ENCODE results near the gene FXYD2.

The FXYD2 gene

DNA sequence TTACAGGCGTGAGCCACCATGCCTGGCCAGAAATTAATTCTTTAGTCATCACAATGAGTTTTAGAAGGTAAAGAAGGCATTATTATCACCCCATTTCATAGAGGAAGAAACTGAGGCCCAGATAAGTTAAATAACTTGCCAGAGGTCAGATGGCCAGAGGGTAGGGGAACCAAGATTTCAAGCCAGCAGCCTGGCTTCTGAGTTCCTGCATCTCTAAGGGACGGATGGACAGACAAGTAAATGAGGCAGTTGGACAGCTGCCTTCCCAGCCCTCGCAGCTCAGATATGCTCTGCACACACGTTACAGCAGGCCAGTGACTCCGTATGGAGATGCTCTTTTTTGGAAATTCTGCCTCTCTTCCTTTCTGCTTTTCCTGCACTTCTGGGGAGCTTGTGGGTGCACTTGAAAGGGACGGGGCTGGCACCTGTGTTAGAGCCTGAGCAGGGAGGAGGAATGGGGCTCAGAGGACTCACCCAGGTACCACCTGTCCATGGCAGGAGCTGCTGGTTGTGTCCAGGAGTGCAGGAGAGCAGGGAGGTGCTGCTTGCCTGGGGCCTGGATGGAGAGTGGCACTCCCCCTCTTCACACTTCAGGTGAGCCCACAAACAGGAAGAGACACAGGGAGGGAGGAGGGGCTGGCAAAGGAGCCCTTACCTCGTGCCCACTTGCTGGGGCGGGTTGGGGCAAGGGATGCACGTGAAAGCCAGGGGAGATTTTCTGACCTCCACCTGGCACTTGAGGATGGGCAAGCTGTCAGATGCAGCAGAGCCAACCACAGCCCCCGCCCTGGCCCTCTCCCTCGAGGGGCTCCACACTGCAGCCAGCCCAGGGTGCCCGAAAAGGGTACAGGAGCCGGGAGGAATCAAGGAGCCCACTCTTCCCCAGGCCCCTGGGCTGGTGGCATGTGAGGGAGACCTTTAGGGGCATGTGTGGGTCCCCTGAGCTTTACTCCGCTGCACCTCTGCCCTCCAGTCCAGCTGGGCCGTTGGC lies 3.3 kb upstream of the FXYD2 start:
- peaks cover 0 to 2% of the 10 kb centered on the region in 2 donors for H3K36me3 ChIP-seq (ENCODE audit: control insufficient read depth in 2 of 2, insufficient read depth in 2 of 2, low read length in 2 of 2)
- no peak overlapping the region for H3K4me3 ChIP-seq (ENCODE audit: low read length in 2 of 2)
- no peak overlapping the region for H3K27ac ChIP-seq (ENCODE audit: low read length)
- H3K9me3 ChIP-seq (ENCODE audit: control insufficient read depth in 2 of 2, low read length in 2 of 2): no peaks in the 10 kb centered on the region
- peaks cover 37% of the 10 kb centered on the region for H3K4me1 ChIP-seq (ENCODE audit: control insufficient read depth, insufficient read depth, low read length)
- no peak overlapping the region for H3K9ac ChIP-seq (ENCODE audit: low read length in 2 of 2)
- peaks cover 4 to 13% of the 10 kb centered on the region in 2 donors for H3K27me3 ChIP-seq (ENCODE audit: control insufficient read depth in 1 of 2, insufficient read depth in 2 of 2, low read length in 2 of 2)

GRCh38 chr11:117826832-117827231 lies 2.3 kb upstream of the FXYD2 start:
- Histone ChIP-seq H3K4me1 (ENCODE audit: control insufficient read depth, insufficient read depth, low read length) (peaks cover 42% of the 10 kb centered on the region), H3K9me3 (ENCODE audit: control insufficient read depth in 2 of 2, low read length in 2 of 2) (no peaks in the 10 kb centered on the region), H3K27ac (ENCODE audit: low read length) (no peak overlapping the region), H3K9ac (ENCODE audit: low read length in 2 of 2) (no peak overlapping the region), H3K36me3 (ENCODE audit: control insufficient read depth in 2 of 2, insufficient read depth in 2 of 2, low read length in 2 of 2) (no peaks in the 10 kb centered on the region), H3K27me3 (ENCODE audit: control insufficient read depth in 1 of 2, insufficient read depth in 2 of 2, low read length in 2 of 2) (peaks cover 4 to 19% of the 10 kb centered on the region in 2 donors), H3K4me3 (ENCODE audit: low read length in 2 of 2) (no peak overlapping the region)

GRCh38 chr11:117826190-117826570 lies 1.6 kb upstream of the FXYD2 start:
- H3K4me3 ChIP-seq (ENCODE audit: low read length in 2 of 2): no peak overlapping the region
- H3K27me3 ChIP-seq (ENCODE audit: control insufficient read depth in 1 of 2, insufficient read depth in 2 of 2, low read length in 2 of 2): peaks cover 4 to 14% of the 10 kb centered on the region in 2 donors
- no peaks in the 10 kb centered on the region for H3K36me3 ChIP-seq (ENCODE audit: control insufficient read depth in 2 of 2, insufficient read depth in 2 of 2, low read length in 2 of 2)
- no peaks in the 10 kb centered on the region for H3K9me3 ChIP-seq (ENCODE audit: control insufficient read depth in 2 of 2, low read length in 2 of 2)
- H3K27ac ChIP-seq (ENCODE audit: low read length): no peak overlapping the region
- H3K4me1 ChIP-seq (ENCODE audit: control insufficient read depth, insufficient read depth, low read length): peaks cover 43% of the 10 kb centered on the region
- no peak overlapping the region for H3K9ac ChIP-seq (ENCODE audit: low read length in 2 of 2)

DNA sequence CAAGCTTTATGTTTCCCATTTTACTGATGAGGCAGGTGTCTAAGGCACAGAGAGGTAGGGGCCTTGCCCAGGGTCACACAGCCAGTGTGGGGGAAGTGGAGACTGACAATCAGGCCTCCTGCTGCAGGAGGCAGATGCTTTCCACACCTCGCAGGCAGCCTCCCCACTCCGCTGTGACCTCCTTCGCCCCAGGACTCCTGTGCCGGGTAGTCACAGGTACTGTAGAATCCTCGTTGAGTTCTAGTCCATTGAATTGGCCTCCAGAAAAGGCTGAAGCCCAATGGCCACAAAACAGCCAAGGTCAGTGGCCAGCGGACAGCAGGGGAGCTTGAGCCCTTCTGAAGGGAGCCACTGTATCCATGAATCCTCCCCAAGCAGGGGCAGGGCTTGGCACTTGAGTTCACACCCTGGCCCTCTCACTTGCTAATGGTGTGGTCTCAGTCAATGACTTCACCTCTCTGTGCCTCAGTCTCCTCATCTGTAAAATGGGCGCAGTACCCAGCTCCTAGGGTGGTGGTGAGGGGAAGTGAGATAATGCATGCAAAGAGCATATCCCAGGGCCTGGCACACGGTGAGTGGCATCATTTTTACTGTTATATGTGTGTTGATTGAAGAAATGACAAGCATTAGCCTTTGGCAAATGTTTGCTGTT lies 1.1 kb upstream of the FXYD2 start:
- Histone ChIP-seq H3K27ac (ENCODE audit: low read length) (peak overlapping the region; percentile 18), H3K4me1 (ENCODE audit: control insufficient read depth, insufficient read depth, low read length) (peaks cover 43% of the 10 kb centered on the region)

GRCh38 chr11:117823946-117824420 lies 561 bp downstream of the FXYD2 start:
- peaks cover 2 to 5% of the 10 kb centered on the region in 2 donors for H3K27me3 ChIP-seq (ENCODE audit: control insufficient read depth in 1 of 2, insufficient read depth in 2 of 2, low read length in 2 of 2)
- H3K4me3 ChIP-seq (ENCODE audit: low read length in 2 of 2): no peak overlapping the region
- peak overlapping the region; percentile 53 for H3K27ac ChIP-seq (ENCODE audit: low read length)
- H3K36me3 ChIP-seq (ENCODE audit: control insufficient read depth in 2 of 2, insufficient read depth in 2 of 2, low read length in 2 of 2): no peaks in the 10 kb centered on the region
- H3K4me1 ChIP-seq (ENCODE audit: control insufficient read depth, insufficient read depth, low read length): peaks cover 45% of the 10 kb centered on the region
- H3K9ac ChIP-seq (ENCODE audit: low read length in 2 of 2): peak overlapping the region in 1 of 2 donors; percentile 38
- H3K9me3 ChIP-seq (ENCODE audit: control insufficient read depth in 2 of 2, low read length in 2 of 2): no peaks in the 10 kb centered on the region

More for the DNA sequence above, 1.1 kb upstream of the FXYD2 start:
- H3K36me3 ChIP-seq (ENCODE audit: control insufficient read depth in 2 of 2, insufficient read depth in 2 of 2, low read length in 2 of 2): no peaks in the 10 kb centered on the region
- no peaks in the 10 kb centered on the region for H3K9me3 ChIP-seq (ENCODE audit: control insufficient read depth in 2 of 2, low read length in 2 of 2)
- peaks cover 4 to 10% of the 10 kb centered on the region in 2 donors for H3K27me3 ChIP-seq (ENCODE audit: control insufficient read depth in 1 of 2, insufficient read depth in 2 of 2, low read length in 2 of 2)
- no peak overlapping the region for H3K4me3 ChIP-seq (ENCODE audit: low read length in 2 of 2)
- H3K9ac ChIP-seq (ENCODE audit: low read length in 2 of 2): no peak overlapping the region

DNA sequence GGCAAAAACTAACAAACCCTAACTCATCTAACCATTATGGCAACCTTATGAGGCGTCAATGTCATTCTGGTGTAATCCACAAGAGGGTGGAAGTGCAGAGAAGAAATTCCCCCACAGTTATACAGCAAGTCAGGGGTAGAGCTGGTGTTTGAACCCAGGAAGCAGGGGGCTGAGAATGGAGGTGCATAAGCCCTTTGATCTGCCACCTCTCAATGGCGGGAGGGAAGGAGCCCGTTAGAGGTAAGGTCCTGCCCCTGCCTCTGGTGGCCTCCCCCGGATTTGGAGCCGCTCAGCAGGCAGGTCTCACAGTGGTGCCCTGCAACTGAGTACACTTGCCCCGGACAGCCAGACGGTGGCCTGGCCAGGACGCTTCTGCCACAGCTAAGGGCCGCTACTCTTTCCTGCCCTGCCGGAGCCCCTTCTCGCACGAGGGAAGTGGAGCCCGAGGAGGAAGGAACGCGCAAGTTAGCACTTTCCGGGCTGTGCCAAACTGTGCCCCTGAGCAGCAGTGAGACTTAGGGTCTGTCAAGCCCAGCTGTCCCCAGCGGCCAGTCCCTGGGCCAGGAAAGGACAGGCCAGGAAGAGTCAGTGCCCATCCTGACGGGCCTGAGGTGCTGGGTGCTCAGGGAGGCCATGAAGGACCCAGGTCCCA lies 1.1 kb downstream of the FXYD2 start:
- Histone ChIP-seq H3K9me3 (ENCODE audit: control insufficient read depth in 2 of 2, low read length in 2 of 2) (no peaks in the 10 kb centered on the region), H3K27me3 (ENCODE audit: control insufficient read depth in 1 of 2, insufficient read depth in 2 of 2, low read length in 2 of 2) (peaks cover 0 to 5% of the 10 kb centered on the region in 2 donors), H3K4me1 (ENCODE audit: control insufficient read depth, insufficient read depth, low read length) (peaks cover 39% of the 10 kb centered on the region), H3K4me3 (ENCODE audit: low read length in 2 of 2) (no peak overlapping the region), H3K27ac (ENCODE audit: low read length) (peak overlapping the region; percentile 53), H3K9ac (ENCODE audit: low read length in 2 of 2) (peak overlapping the region in 1 of 2 donors; percentile 38), H3K36me3 (ENCODE audit: control insufficient read depth in 2 of 2, insufficient read depth in 2 of 2, low read length in 2 of 2) (no peaks in the 10 kb centered on the region)

- H3K9me3 ChIP-seq (ENCODE audit: control insufficient read depth in 2 of 2, low read length in 2 of 2): no peaks in the 10 kb centered on the region
- H3K27ac ChIP-seq (ENCODE audit: low read length): no peak overlapping the region
- H3K27me3 ChIP-seq (ENCODE audit: control insufficient read depth in 1 of 2, insufficient read depth in 2 of 2, low read length in 2 of 2): peaks cover 0 to 5% of the 10 kb centered on the region in 2 donors
- peaks cover 39% of the 10 kb centered on the region for H3K4me1 ChIP-seq (ENCODE audit: control insufficient read depth, insufficient read depth, low read length)
- no peak overlapping the region for H3K9ac ChIP-seq (ENCODE audit: low read length in 2 of 2)
- H3K36me3 ChIP-seq (ENCODE audit: control insufficient read depth in 2 of 2, insufficient read depth in 2 of 2, low read length in 2 of 2): no peaks in the 10 kb centered on the region
- no peak overlapping the region for H3K4me3 ChIP-seq (ENCODE audit: low read length in 2 of 2)
These were observed 2.2 kb downstream of the FXYD2 start for GRCh38 chr11:117822074-117823033.

DNA sequence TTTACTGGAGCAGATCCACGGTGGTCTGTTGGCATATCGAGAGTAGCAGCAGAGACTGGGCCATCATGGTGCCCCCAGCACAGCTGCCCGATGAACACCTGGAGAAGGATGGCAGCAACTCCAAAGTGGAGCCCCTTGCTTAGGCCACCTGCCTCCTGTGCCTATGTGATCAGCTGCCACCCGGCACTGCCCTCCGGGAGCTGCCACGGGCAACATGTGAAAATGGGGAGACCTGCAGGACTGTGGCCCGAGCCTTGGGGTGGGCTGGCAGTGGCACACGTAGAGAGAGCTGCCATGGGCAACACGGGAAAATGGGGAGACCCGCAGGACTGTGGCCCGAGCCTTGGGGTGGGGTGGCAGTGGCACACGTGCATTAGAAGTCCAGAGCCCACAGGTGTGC lies 3.1 kb downstream of the FXYD2 start:
- Histone ChIP-seq H3K9me3 (ENCODE audit: control insufficient read depth in 2 of 2, low read length in 2 of 2) (no peaks in the 10 kb centered on the region), H3K9ac (ENCODE audit: low read length in 2 of 2) (no peak overlapping the region), H3K36me3 (ENCODE audit: control insufficient read depth in 2 of 2, insufficient read depth in 2 of 2, low read length in 2 of 2) (no peaks in the 10 kb centered on the region), H3K4me3 (ENCODE audit: low read length in 2 of 2) (no peak overlapping the region), H3K27me3 (ENCODE audit: control insufficient read depth in 1 of 2, insufficient read depth in 2 of 2, low read length in 2 of 2) (peaks cover 0 to 11% of the 10 kb centered on the region in 2 donors), H3K4me1 (ENCODE audit: control insufficient read depth, insufficient read depth, low read length) (peaks cover 46% of the 10 kb centered on the region), H3K27ac (ENCODE audit: low read length) (no peak overlapping the region)

DNA sequence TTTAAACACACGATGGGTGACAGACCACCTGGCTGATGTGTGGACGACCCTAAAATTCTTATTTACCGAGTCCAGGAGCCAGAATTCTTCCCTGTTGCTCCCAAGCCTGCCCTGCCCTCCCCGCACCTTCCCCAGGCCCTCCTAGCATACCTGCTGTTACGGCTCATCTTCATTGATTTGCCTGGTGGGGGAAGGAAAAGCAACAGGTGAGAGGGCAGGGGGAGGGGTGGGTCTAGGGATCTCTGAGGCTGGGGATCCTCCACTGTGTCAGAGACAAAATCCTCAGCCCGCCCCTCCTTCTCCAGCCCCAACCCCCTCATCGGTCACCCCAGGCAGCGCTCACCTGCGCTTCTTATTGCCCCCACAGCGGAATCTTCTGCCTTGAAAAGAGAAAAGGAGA lies 4.0 kb downstream of the FXYD2 start:
- no peak overlapping the region for H3K27ac ChIP-seq (ENCODE audit: low read length)
- no peaks in the 10 kb centered on the region for H3K36me3 ChIP-seq (ENCODE audit: control insufficient read depth in 2 of 2, insufficient read depth in 2 of 2, low read length in 2 of 2)
- H3K9me3 ChIP-seq (ENCODE audit: control insufficient read depth in 2 of 2, low read length in 2 of 2): no peaks in the 10 kb centered on the region
- no peak overlapping the region for H3K4me3 ChIP-seq (ENCODE audit: low read length in 2 of 2)
- peaks cover 49% of the 10 kb centered on the region for H3K4me1 ChIP-seq (ENCODE audit: control insufficient read depth, insufficient read depth, low read length)
- no peak overlapping the region for H3K9ac ChIP-seq (ENCODE audit: low read length in 2 of 2)
- H3K27me3 ChIP-seq (ENCODE audit: control insufficient read depth in 1 of 2, insufficient read depth in 2 of 2, low read length in 2 of 2): peaks cover 2 to 14% of the 10 kb centered on the region in 2 donors
